SK-N-SH (cell line): ENCODE results near the gene LINC00305.

Experiments
- EP300 ChIP-seq, 2 experiments: IDR thresholded peaks; 2 replicates each; pipeline versions ENCODE4 v1.4.0 to v1.6.1; 2012; ENCODE audit warnings: borderline replicate concordance in 1 of 2, low read depth in 1 of 2, low read length in 1 of 2
- JUND ChIP-seq: IDR thresholded peaks from 2 replicates; pipeline ENCODE4 v1.4.0; 2012

DNA sequence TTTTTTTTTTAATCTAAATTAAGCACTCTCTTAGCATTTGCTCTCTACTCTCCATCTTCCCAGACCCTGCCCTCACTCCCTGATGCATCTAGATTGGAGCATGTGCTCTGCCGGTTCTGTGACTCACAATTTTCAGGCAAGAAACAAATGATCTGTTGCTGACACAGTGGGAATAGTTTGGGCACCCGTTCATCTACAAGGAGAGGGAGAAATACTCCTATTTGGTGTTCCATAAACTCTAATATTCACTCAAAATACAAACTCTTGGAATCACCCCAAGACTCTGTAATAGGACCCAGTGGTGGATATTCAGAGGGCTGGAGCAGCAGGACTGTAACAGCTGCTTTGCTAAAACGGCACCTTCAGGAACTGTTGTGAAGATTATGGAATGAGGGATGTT is 37.1 kb upstream of the LINC00305 start:
- TF ChIP-seq JUND = no peak
- TF ChIP-seq EP300 (IDR thresholded peaks at IDR 0.05; ENCODE audit: borderline replicate concordance in 1 of 2, low read depth in 1 of 2, low read length in 1 of 2) = no peak
